Middle frontal gyrus (tissue), 1 donor: ENCODE measurements around the gene TP63.
"Not testable (repeated sequence)": the region's sequence is repeated elsewhere in the genome, so short reads cannot be mapped to it uniquely, and the experiment has no call there.

Source experiments
- DNase-seq: peaks from one replicate; pipeline ENCODE4 v3.0.0-alpha.2; 2015; ENCODE audit warnings: low spot score; ENCODE audit errors: extremely low spot score

The TP63 gene

GRCh38 chr3:189721873-189722665 is 90.9 kb downstream of the TP63 start:
- DNase-seq = no peak

GRCh38 chr3:189724356-189724755 is 93.2 kb downstream of the TP63 start:
- DNase-seq = no peak

- DNase-seq = no peak
Observed at GRCh38 chr3:189726277-189726676, 95.1 kb downstream of the TP63 start.

GRCh38 chr3:189727158-189727557 is 96.0 kb downstream of the TP63 start:
- DNase-seq = no peak

GRCh38 chr3:189727898-189728297 is 96.7 kb downstream of the TP63 start:
- DNase-seq = no peak

- DNase-seq = no peak
Observed at GRCh38 chr3:189728915-189729314, 97.7 kb downstream of the TP63 start.

GRCh38 chr3:189734061-189734460 is 102.9 kb downstream of the TP63 start:
- no peak for DNase-seq

GRCh38 chr3:189735913-189736312 is 104.7 kb downstream of the TP63 start:
- DNase-seq = no peak

GRCh38 chr3:189737071-189737470 is 105.9 kb downstream of the TP63 start:
- DNase-seq = no peak

- DNase-seq = no peak
Observed at GRCh38 chr3:189737619-189738018, 106.4 kb downstream of the TP63 start.

- no peak for DNase-seq
Observed at GRCh38 chr3:189739378-189739777, 108.2 kb downstream of the TP63 start.

GRCh38 chr3:189740156-189740555 is 109.0 kb downstream of the TP63 start:
- DNase-seq = no peak

- DNase-seq = no peak
Observed at GRCh38 chr3:189744235-189744634, 113.0 kb downstream of the TP63 start.

GRCh38 chr3:189745622-189746021 is 114.4 kb downstream of the TP63 start:
- DNase-seq = no peak

GRCh38 chr3:189748046-189748445 is 116.9 kb downstream of the TP63 start:
- no peak for DNase-seq

- DNase-seq = not testable (repeated sequence)
Observed at GRCh38 chr3:189750972-189751371, 119.8 kb downstream of the TP63 start.

- no peak for DNase-seq
Observed at GRCh38 chr3:189754356-189754755, 123.2 kb downstream of the TP63 start.

- DNase-seq = no peak
Observed at GRCh38 chr3:189756582-189757078, 125.4 kb downstream of the TP63 start.

- DNase-seq = no peak
Observed at GRCh38 chr3:189758186-189758585, 127.0 kb downstream of the TP63 start.

- DNase-seq = no peak
Observed at GRCh38 chr3:189766416-189766815, 135.2 kb downstream of the TP63 start.

GRCh38 chr3:189771842-189772450 is 140.8 kb downstream of the TP63 start:
- DNase-seq = no peak

- no peak for DNase-seq
Observed at GRCh38 chr3:189772584-189772983, 141.4 kb downstream of the TP63 start.

- no peak for DNase-seq
Observed at GRCh38 chr3:189773056-189773455, 141.9 kb downstream of the TP63 start.
